Measurements from ENCODE around the gene ARFIP2.

Gene ARFIP2

DNA sequence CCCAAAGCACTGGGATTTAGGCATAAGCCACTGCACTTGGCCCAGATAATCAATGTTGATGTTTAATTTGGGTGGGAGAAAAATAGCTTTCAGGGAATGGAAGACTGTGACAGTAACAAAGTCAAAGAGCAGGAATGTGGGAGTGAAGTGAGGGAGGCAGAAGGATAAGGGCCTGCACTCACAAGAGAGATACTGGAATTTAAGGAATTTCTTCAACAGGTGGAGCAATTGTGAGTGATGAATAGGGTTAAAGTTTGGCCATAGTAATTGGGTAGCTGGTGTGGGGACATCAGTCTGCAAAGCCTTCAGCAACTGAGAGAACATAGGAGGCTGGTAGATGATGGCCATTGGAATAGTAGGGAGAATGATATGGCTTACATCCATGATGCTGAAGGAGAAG, 53.6 kb downstream of the ARFIP2 start:
- TF ChIP-seq POLR2AphosphoS5 (IDR thresholded peaks at IDR 0.05; ENCODE audit: borderline replicate concordance, low read depth, low read length) (no peak), EZH2 (IDR thresholded peaks at IDR 0.05) (no peak), FOXP2 (optimal IDR thresholded peaks at IDR 0.05; ENCODE audit: control extremely low read depth, extremely low read length, insufficient read depth) (no peak)
- Histone ChIP-seq H3K27ac (no peak overlapping the region), H3K9me3 (ENCODE audit: low read depth, low read length) (no peaks in the 10 kb centered on the region), H3K4me3 (no peak overlapping the region), H3K9ac (ENCODE audit: insufficient read length) (no peak overlapping the region), H3K36me3 (ENCODE audit: insufficient read depth, low read length) (no peaks in the 10 kb centered on the region)
- no peak for DNase-seq (ENCODE audit: low read depth, low spot score)

Measured in SK-N-MC (cell line).